Stimulated activated CD4-positive, alpha-beta T cell treated with anti-CD3 and anti-CD28 coated beads, Interleukin-15, amount 100 ng/mL, for 24 hours (primary cell): ENCODE measurements around the gene CLDN5.
"Not testable (repeated sequence)": the region's sequence is repeated elsewhere in the genome, so short reads cannot be mapped to it uniquely, and the experiment has no call there.

Experiments
- DNase-seq: peaks from one replicate; pipeline ENCODE4 v3.0.0-alpha.2; 2020

Gene CLDN5

GRCh38 chr22:19547620-19548019 is 23.4 kb upstream of the CLDN5 start:
- DNase-seq, result no peak

GRCh38 chr22:19546680-19547079 is 22.5 kb upstream of the CLDN5 start:
- DNase-seq, result no peak

- no peak for DNase-seq
Measured at GRCh38 chr22:19545935-19546207, 21.7 kb upstream of the CLDN5 start.

GRCh38 chr22:19543970-19544708 is 19.9 kb upstream of the CLDN5 start:
- DNase-seq, result no peak

- DNase-seq, result no peak
Measured at GRCh38 chr22:19540394-19540793, 16.2 kb upstream of the CLDN5 start.

GRCh38 chr22:19537941-19538488 is 13.8 kb upstream of the CLDN5 start:
- DNase-seq, result no peak

- no peak for DNase-seq
Measured at GRCh38 chr22:19536564-19536963, 12.4 kb upstream of the CLDN5 start.

- DNase-seq, result no peak
Measured at GRCh38 chr22:19535001-19535400, 10.8 kb upstream of the CLDN5 start.

- DNase-seq, result no peak
Measured at GRCh38 chr22:19533857-19534256, 9.6 kb upstream of the CLDN5 start.

- DNase-seq, result no peak
Measured at GRCh38 chr22:19533049-19533626, 8.9 kb upstream of the CLDN5 start.

GRCh38 chr22:19531327-19531726 is 7.1 kb upstream of the CLDN5 start:
- DNase-seq, result not testable (repeated sequence)

GRCh38 chr22:19530751-19531150 is 6.5 kb upstream of the CLDN5 start:
- DNase-seq, result no peak

GRCh38 chr22:19529811-19530210 is 5.6 kb upstream of the CLDN5 start:
- no peak for DNase-seq

GRCh38 chr22:19527861-19528417 is 3.7 kb upstream of the CLDN5 start:
- DNase-seq, result no peak

- DNase-seq, result no peak
Measured at GRCh38 chr22:19527321-19527721, 3.1 kb upstream of the CLDN5 start.

- DNase-seq, result no peak
Measured at GRCh38 chr22:19526702-19527111, 2.5 kb upstream of the CLDN5 start.

GRCh38 chr22:19526076-19526701 is 2.0 kb upstream of the CLDN5 start:
- no peak for DNase-seq

- no peak for DNase-seq
Measured at GRCh38 chr22:19525666-19526065, 1.5 kb upstream of the CLDN5 start.

GRCh38 chr22:19525116-19525660 is 978 bp upstream of the CLDN5 start:
- DNase-seq, result no peak

- DNase-seq, result peak; percentile 51
Measured at GRCh38 chr22:19523240-19524169, 705 bp downstream of the CLDN5 start.

- no peak for DNase-seq
Measured at GRCh38 chr22:19522881-19523239, 1.4 kb downstream of the CLDN5 start.

GRCh38 chr22:19522190-19522880 is 1.9 kb downstream of the CLDN5 start:
- no peak for DNase-seq
